HG03457 (cell line): ENCODE results near the gene HMCN1.

Source experiments
- ATAC-seq: cut with Tn5 transposase; IDR thresholded peaks from one replicate; pipeline ENCODE4 v1.9.1; 2021; ENCODE audit warnings: moderate number of reproducible peaks; ENCODE audit not compliant: unreplicated experiment

HMCN1 gene

DNA sequence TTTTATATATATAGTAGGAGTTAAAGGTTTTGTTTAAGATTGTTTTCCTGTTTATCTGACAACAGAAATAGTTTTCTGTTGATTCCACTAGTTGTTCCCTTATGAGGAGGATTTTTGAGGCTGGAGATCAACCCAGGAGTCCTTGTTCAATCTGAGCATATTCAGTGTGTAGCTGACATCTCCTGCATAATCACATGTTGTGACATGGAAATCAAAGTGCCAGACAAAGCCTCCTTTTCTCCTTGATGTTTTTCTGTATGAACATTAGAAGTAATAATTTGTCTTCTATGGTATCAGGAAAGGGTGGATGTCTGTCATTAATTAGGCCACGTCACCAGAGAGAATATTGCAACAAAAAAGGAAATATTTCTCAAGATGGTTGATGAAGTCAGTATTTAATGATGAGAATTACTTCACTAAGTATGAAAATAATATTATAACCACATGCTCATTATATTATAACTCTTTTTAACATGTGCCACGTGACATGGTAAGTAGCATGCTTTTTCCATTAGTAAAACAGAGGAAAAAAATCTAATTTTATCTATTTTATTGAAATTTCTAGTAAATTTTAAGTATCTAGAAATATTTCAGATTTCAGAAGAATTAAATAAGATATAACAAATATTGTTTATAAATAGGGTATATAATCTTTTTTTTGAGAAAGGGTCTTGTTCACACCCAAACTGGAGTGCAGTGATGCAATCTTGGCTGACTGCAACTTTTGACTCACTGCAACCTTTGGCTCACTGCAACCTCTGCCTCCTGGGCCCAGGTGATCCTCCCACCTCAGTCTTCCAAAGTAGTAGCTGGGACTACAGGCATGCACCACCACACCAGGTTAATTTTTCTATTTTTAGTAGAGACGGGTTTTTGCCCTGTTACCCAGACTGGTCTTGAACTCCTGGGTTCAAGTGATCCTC lies 223.5 kb downstream of the HMCN1 start:
- ATAC-seq, result no peak

DNA sequence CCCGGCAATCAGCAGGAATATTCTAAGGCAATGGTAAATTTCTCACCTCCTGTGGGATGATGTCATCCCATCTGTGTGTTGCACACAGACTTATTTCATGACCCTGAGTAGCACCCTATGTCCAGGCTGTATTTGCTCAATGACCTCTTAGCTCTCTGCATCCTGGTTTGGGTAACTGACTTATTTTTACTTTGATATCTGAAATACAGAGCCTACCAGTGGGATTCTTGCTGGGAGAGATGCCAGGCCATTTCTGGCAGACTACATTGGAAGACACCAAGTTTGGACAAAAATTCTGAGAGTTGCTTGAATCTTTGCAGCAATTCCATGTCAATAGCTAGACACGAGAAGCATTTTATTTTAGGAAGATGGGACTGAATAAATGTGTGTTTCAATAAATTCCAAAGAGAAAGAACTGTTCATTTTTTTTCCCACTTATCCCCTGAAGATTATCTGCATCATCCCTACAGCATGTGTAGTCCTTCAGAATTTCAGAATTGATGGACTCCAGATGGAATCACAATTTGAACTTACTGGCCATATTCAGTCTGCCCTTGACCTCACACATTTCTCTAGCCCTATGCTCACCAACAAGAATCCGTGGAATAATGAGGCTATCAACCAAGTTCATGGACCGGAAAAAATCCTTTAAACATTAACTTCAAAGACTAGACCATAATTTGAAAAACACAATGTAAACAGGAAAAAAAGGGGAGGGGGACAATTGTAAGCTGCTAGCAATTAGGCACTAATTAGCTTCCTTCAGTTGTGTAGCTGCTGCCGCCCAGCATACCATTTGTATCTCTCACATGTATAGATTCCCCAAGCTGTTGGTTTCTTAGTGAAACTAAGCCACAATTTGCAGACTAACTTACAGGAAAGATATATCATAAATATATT lies 226.5 kb downstream of the HMCN1 start:
- ATAC-seq, result no peak

- ATAC-seq, result no peak
These were observed 227.5 kb downstream of the HMCN1 start for GRCh38 chr1:185961664-185962063.

- ATAC-seq, result no peak
These were observed 230.8 kb downstream of the HMCN1 start for GRCh38 chr1:185964946-185965345.

DNA sequence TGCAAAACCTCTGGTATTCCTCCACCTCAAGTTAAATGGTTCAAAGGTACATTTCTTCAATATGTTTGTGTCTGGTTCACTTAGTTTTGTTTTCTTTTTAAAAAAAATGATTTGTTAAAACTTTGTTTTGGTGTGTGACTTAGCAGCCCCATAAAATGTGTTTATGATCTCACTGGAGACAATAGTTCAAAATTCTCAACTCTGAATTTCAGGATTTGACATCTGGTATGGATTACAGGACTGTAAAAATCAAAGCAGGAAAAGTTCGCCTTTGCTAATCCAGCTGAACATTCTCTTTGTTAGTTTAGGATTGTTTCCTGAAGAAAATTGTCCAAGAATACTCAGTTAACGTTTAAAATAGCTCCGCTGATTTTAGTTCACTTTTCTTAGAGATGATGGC lies 231.7 kb downstream of the HMCN1 start:
- ATAC-seq, result no peak

DNA sequence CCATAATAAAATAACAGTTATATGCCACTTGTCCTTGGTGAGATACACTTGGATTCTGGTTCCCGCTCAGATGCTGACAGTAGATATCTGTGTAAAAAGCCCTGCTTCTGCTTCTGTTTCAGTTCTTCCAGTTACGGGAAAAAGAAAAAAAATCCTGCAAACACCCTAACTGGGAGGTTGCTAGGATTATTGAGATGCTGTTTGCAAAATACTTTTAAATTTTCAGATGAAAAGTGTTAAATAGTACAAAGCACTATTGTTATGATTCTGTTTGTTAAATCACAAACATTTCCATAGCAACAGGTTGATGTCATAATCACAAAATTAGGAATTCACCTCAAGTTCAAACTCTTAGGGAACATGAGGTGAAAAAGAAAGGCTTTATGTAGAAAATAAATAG lies 232.3 kb downstream of the HMCN1 start:
- no peak for ATAC-seq

GRCh38 chr1:185969028-185969427 lies 234.8 kb downstream of the HMCN1 start:
- no peak for ATAC-seq

- ATAC-seq, result no peak
These were observed 235.4 kb downstream of the HMCN1 start for GRCh38 chr1:185969524-185969991.

GRCh38 chr1:185971688-185972087 lies 237.5 kb downstream of the HMCN1 start:
- no peak for ATAC-seq

GRCh38 chr1:185972096-185972850 lies 238.1 kb downstream of the HMCN1 start:
- no peak for ATAC-seq

- ATAC-seq, result no peak
These were observed 239.5 kb downstream of the HMCN1 start for GRCh38 chr1:185973645-185974044.

DNA sequence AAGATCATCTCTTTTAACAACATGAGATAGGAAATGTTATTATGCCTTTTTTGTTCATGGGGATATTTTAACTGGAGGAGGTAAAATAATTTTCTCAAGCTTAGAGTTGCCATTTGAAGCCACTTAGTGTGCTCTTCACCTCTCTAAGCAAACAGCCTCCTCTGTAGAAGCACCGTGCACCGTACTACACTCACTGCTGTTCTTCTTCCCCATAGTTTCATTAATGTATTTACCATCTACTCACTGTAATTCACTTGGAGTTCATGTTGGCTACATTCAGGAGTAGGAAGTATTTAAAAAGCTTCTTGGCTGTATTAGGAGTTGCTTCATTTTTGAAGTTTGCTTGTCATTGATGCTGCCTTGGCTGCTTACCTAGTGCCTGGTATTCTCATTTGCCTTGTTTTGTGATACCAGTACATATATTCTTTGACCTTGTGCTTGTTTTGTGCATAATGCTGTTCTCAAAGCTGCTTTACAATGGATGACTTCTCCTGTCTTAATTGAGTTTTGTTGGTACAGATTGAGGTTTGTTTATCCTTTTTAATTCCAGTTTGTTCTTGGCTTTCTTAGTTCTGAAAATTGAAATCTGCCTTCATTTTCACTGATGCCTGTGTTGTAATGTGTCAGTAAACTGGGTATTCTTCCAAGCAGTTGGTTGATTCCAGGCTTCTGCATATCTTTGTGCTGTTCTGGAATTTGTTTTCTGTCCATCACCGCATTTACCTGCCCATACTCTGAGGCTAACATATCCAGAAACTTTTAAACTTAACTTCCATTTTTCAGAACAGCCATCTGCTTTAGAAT lies 240.4 kb downstream of the HMCN1 start:
- no peak for ATAC-seq

- ATAC-seq, result no peak
These were observed 246.7 kb downstream of the HMCN1 start for GRCh38 chr1:185980891-185981290.

- ATAC-seq, result no peak
These were observed 250.1 kb downstream of the HMCN1 start for GRCh38 chr1:185984113-185984836.

GRCh38 chr1:185987611-185988321 lies 253.6 kb downstream of the HMCN1 start:
- ATAC-seq, result no peak

GRCh38 chr1:185990565-185990964 lies 256.4 kb downstream of the HMCN1 start:
- no peak for ATAC-seq

DNA sequence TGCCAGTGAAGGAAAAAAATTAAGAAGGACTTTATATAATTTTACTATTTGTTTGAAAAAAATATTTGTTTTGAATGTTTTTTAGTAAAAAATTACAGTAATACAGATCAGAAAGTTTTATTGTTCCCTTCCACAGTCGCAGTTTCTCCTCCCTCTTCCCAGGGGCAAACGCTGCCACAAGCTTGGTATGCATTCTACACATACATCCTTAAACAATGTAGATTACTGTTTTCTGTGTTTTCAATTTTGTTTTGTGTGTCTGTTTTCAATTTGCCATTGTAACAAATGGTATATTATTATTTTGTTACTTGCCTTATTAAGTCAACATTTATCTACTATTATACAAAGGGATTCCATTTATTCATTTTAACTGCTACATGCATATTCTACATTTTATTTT lies 257.1 kb downstream of the HMCN1 start:
- ATAC-seq, result no peak

- no peak for ATAC-seq
These were observed 262.0 kb downstream of the HMCN1 start for GRCh38 chr1:185996211-185996610.

GRCh38 chr1:185998391-185998790 lies 264.2 kb downstream of the HMCN1 start:
- no peak for ATAC-seq
